GM18505 (cell line): ENCODE data around the gene ACVR1B.
A peak's percentile ranks its signal among the peaks of the same experiment; 100 is the strongest.

Experiments used
- ATAC-seq: cut with Tn5 transposase; IDR thresholded peaks from one replicate; pipeline ENCODE4 v1.9.1; 2021; ENCODE audit not compliant: unreplicated experiment
- POLR2A ChIP-seq: IDR thresholded peaks from 4 replicates; pipeline ENCODE4 v1.6.1; 2011; ENCODE audit warnings: borderline replicate concordance; ENCODE audit not compliant: insufficient read depth, insufficient read length; ENCODE audit errors: extremely low read depth

The ACVR1B gene

DNA sequence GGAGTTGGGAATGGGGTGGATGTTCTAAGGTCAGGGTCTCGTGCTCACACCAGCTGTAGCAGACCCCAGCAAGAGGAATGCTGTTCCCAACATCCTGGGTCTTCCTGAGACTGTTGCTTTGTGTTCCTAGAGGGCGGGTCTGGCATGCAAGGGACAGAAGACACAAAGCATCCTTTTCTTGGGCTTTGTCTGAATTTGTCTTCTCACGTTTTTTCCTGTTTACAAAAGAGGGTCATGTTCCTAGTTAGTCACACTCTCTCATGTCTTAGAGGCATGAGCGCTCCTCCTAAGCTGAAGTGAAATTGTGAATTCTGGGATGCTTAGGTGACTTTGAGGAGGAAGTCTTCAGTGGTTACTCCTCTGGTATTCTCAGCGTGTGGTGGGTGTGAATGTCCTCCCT, 45.6 kb downstream of the ACVR1B start:
- TF ChIP-seq POLR2A: no peak
- no peak for ATAC-seq

DNA sequence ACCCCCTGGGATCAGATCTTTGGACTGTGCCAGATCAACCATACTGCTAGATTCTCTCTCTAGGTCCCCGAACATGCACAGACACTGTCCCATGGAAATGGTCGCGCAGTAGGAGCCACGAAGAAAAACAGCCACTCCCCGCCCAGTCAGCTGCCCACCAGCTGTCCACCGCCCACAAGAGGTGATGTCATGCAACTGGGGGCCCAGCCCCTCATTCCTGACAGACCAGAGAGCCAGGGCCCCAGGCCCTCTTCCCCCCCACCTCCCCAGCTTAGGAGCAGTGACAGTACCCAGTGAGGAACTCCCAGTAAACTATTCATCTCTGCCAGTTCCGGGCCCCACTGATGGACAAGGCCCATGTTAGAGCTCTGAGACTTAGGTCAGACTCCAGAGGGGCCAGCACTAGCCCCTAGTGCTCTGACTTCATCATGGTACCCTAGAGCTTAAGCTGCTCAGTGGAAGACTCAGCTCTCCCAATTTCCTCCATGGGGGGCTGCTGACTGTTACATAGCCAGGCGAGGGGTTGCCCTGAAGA, 51.6 kb downstream of the ACVR1B start:
- TF ChIP-seq POLR2A: no peak
- ATAC-seq: no peak

DNA sequence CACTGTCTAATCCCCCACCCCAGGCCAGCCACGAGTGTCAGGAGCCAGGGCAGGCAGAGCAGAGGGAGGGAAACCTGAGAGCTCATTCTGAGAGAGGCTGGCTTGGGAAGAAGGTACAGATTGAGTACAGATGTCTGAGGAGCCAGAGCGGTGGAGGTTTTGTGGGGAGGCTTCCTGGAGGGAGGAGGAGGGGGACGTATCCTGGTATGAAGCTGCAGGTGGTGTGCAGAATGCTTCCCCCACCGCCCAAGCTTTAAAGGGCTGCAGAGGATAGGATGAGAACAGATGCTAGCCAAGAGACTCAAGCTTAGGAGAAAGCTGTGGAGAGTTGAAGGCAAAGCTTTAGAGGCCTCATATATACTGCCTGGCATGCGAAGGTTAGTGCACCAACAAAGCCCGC, 52.1 kb downstream of the ACVR1B start:
- no peak for ATAC-seq
- no peak for TF ChIP-seq POLR2A

DNA sequence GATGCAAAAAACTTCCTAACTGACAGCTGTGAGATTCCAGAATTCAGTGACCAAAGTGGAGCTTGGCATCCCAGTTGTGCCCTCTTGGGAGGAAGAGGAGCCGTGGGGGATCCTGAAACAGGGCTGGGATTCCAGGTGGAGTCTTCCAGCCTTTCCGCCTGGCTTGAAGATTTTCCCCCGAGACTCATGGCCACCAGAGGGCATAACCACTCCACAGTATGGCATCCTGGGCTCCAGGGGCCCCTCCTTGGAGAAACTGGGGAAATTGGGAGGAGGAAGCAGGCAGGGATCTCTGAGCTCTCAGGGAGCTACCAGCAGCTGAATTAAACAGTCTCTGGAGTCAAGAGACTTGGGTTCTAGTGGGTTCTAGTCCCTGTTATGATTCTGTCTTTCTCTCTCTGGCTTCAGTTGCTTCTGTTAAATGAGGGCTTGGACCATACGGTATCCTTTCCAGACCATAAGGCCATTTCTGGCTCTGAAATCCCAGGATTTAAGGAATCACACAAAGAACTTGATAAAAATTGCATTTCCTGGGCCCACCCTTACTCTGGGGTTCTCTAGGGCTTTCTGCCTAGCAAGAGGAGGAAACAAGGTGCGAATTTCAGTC, 52.6 kb downstream of the ACVR1B start:
- no peak for TF ChIP-seq POLR2A
- ATAC-seq: no peak

DNA sequence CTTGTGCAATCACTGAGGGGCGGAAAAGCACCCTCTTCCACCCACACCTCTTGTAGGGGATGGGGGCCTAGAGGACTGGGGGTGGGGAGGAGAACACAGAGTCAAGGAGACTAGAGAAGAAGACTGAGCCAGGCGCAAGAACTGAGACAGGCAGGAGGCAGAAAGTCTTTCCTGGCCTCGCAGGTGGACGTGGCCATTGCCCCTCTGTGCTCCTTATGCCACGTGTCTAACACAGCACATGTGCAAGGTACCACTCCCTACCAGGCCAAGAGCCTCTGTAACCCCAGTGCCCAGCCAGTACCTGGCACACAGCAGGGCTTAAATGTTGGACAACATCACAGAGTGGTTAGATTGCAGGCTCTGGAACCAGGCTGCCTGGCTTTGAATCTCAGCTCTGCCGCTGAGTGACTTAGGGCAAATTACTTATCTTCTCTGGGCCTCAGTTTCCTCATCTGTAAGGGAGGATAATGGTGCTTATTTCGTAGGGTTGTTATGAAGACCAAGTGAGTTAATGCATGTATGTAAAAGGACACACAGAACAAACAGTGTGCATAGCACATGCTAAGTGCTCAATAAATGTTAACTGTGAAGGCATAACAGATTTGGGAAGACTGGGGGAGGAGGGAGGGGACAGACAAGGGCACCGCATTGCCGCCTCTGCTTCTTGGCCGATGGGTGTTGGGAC, 53.9 kb downstream of the ACVR1B start:
- ATAC-seq: no peak
- TF ChIP-seq POLR2A: no peak

DNA sequence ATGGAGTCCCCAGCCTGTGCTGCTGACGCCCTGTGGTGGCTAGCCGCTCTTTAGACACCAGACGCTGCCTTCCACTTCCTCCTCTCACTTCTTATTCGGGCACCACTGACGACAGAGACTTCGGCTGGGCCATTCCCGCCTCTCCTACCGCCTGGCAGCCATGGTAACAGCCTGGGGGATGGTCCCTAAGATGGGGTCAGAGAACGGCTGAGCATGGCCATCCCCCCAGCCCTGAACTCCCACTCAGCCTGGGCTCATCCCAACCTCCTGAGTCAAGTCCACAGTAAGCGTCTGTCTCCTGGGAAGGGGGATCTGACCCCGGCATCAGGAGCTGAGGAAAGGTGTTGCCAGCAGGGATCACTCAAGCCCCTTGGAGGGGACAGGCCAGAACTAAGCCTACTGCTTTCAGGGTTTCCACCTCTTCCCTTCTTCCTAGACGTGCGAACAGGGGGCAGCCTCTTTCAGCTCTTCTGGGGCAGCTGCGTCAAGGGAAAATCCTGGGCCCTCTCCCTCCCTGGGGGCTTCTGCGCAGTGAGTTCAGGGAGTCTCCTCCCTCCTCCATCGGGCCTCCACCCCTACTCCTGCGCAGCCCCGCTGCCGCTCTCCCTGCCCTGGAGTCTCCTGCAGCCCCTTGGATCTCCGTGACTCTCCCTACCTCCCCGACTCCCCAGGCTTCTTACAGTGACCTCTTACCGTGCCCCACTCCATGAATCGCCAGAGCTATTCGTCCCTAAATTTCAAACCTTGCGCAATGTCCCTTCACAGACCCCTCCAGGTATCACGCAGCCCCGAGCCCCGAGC, 54.6 kb downstream of the ACVR1B start:
- no peak for TF ChIP-seq POLR2A
- peak; percentile 58 for ATAC-seq

DNA sequence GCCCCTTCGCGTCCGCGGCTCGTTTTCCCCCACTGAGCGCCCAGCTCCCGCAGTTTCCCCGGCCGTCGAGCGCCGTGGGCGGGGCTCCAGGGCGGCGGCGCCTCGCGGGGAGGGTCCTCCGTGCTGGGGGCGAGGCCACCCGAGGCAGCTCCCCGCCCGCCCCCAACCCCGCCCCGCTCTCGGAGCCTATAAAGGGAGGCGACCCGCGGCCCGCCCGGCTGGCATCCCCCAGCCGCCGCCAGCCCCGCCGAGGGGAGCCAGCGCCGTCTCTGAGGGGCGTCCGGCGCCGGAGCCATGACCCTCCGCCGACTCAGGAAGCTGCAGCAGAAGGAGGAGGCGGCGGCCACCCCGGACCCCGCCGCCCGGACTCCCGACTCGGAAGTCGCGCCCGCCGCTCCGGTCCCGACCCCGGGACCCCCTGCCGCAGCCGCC, 55.2 kb downstream of the ACVR1B start, which contains the start of gene TAMALIN:
TSS of gene TAMALIN (plus strand) at position 221 of the 432 bp plus-strand sequence. CDS start at position 295, 74 bp downstream.
- no peak for TF ChIP-seq POLR2A
- no peak for ATAC-seq

DNA sequence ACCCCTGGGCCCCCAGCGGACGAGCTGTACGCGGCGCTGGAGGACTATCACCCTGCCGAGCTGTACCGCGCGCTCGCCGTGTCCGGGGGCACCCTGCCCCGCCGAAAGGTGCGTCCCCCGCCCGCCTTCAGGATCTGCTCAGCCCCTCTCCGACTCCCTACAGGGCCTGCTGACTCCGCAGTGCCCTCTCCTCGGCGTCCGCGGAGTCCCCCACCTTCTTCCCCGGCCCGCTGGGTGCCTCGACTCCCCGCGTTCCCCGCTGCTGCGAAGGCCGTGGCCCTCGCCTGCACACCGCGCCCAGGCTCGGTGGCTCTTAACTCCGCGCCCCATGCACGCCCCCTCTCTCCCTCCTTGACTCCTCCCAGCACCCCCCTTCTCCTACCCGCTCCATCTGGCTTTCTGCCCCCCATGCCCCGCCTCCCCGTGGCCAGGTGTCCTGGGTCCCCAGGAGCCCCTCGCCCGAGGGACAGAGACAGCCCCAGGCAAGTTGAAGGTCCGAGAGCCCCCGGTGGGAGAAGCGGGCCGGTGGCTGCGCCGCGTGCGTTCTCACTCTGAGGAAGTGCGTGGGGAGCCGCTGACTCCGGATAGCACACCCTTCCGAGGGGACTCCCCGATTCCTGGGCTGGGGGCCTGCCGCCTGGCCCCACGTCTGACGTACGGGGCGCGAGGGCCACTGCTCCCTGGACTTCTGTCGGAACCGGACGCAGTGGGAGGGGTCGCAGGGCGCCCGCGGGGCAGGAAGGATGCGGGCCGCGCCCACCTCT, 55.8 kb downstream of the ACVR1B start:
- TF ChIP-seq POLR2A: no peak
- ATAC-seq: no peak

DNA sequence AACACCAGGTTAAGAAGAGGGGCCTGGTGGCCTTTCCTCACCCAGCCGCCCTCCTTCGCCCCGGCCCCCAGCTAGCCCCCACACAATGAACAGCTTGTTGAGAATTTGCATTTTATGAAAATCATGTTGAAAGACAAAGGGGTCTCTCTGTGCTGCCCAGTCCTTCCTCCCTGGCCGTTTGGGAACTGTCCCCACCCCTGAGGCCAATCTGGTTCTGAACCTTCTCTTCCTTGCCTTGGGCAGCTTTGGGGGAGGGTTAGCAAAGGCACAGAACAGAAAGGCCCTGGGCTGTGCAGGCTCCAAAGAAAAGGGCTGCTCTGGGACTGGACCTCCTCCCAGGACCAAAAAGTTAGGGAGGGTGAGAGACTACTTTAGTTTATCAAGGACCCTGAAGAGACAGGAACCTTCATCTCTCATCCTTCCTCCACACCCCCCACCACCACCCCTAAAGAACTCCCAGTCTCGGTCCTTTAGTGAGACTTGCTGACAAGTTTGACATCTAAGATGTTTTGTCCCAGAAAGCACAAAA, 56.5 kb downstream of the ACVR1B start:
- no peak for ATAC-seq
- TF ChIP-seq POLR2A: no peak

DNA sequence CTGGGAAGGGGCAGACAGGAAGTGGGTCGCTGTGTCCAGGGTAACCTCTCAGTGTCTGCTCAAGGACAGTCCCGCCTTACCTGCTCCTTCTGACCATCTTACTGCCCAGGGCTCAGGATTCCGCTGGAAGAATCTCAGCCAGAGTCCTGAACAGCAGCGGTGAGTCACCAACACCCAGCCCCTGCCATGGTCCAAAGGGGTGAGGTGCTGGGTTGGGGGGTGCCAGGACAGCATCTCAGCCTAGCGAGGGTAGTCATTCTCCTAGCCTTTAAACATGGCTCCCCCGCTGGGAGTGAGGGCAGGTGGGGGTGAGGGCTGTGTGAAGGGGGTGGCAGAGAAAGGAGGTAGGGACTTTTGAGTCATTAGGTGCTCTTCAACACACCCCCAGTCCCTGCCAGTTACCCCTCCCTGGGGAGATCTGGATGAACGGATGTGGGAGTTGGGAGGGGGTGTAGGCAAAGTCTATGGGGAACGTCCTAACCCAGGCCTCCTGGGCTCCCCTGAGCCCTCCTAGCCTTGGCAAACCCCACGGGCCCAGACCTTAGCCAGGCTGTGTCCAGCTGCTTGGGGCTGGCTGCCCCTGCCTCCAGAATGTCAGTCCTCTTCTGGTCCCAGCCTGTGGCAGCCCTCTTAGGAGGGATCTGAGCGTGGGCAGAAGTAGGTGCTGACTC, 57.7 kb downstream of the ACVR1B start:
- no peak for ATAC-seq
- no peak for TF ChIP-seq POLR2A

DNA sequence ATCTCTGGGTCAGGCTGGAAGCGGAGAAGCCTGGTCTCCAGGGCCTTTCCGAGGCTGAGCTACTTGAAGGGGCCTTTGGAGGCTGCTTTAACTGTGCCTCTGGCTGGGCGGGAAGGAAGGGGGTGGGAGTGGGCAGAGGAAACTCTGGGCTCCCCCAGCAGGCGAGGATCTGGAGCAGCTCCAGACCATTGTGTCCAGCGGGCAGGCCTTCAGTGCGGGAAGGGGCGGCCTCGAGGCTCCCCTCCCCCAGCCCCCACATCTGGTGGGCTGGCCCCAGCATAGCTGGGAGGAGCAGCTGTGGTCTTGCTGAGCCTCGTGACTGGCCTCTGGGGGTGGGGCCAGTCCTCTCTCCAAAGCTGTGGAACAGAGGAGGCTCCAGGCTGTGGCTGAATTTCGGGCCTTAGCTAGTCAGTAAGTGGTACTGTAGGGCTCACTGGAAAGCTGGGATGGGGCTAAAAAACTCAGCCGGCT, 58.7 kb downstream of the ACVR1B start:
- no peak for TF ChIP-seq POLR2A
- ATAC-seq: no peak
